Measurements from ENCODE around the gene TIMP4.

The TIMP4 gene

GRCh38 chr3:12198301-12198700 lies 39.6 kb upstream of the TIMP4 start:
- H3F3A ChIP-seq (ENCODE audit: low read depth) = no peaks in the 10 kb centered on the region
- TF ChIP-seq CTCF (conservative IDR thresholded peaks at IDR 0.05; ENCODE audit: low read length) (no peak), EZH2phosphoT487 (IDR thresholded peaks at IDR 0.05; ENCODE audit: borderline replicate concordance) (no peak)
- no peaks in the 10 kb centered on the region for H3K9me2 ChIP-seq (replicated peaks; ENCODE audit: low read depth, low read length)

GRCh38 chr3:12197475-12197874 lies 38.8 kb upstream of the TIMP4 start:
- H3F3A ChIP-seq (ENCODE audit: low read depth) = no peaks in the 10 kb centered on the region
- H3K79me2 ChIP-seq (ENCODE audit: insufficient read depth, low read length) = no peaks in the 10 kb centered on the region
- no peaks in the 10 kb centered on the region for H3K27me3 ChIP-seq (ENCODE audit: insufficient read depth, low read length, poor library complexity, severe bottlenecking)
- H3K4me3 ChIP-seq (ENCODE audit: low read length, poor library complexity, severe bottlenecking) = no peak overlapping the region
- no peaks in the 10 kb centered on the region for H3K36me3 ChIP-seq (ENCODE audit: insufficient read depth, low read length)
- H3K9me2 ChIP-seq (replicated peaks; ENCODE audit: low read depth, low read length) = no peaks in the 10 kb centered on the region
- no peaks in the 10 kb centered on the region for H4K20me1 ChIP-seq (ENCODE audit: insufficient read depth, low read length, poor library complexity, severe bottlenecking)
- no peak overlapping the region for H3K9ac ChIP-seq (ENCODE audit: low read depth, low read length, poor library complexity, severe bottlenecking)
- H3K4me2 ChIP-seq (ENCODE audit: low read depth, low read length, poor library complexity, severe bottlenecking) = no peak overlapping the region
- H2AFZ ChIP-seq (ENCODE audit: low read length) = no peak overlapping the region
- H3K4me1 ChIP-seq (ENCODE audit: insufficient read depth, low read length, poor library complexity, severe bottlenecking) = peaks cover 24% of the 10 kb centered on the region
- TF ChIP-seq EZH2phosphoT487 (IDR thresholded peaks at IDR 0.05; ENCODE audit: borderline replicate concordance) (no peak), CTCF (conservative IDR thresholded peaks at IDR 0.05; ENCODE audit: low read length) (no peak)
- no peaks in the 10 kb centered on the region for H3K9me3 ChIP-seq (ENCODE audit: insufficient read depth, low read depth, low read length)

More at GRCh38 chr3:12198301-12198700, 39.6 kb upstream of the TIMP4 start:
- H3K36me3 ChIP-seq (ENCODE audit: insufficient read depth, low read length) = no peaks in the 10 kb centered on the region
- H3K9ac ChIP-seq (ENCODE audit: low read depth, low read length, poor library complexity, severe bottlenecking) = no peak overlapping the region
- no peak overlapping the region for H3K4me3 ChIP-seq (ENCODE audit: low read length, poor library complexity, severe bottlenecking)
- no peaks in the 10 kb centered on the region for H4K20me1 ChIP-seq (ENCODE audit: insufficient read depth, low read length, poor library complexity, severe bottlenecking)
- H3K4me1 ChIP-seq (ENCODE audit: insufficient read depth, low read length, poor library complexity, severe bottlenecking) = peaks cover 17% of the 10 kb centered on the region
- H2AFZ ChIP-seq (ENCODE audit: low read length) = no peak overlapping the region
- no peaks in the 10 kb centered on the region for H3K9me3 ChIP-seq (ENCODE audit: insufficient read depth, low read depth, low read length)
- H3K4me2 ChIP-seq (ENCODE audit: low read depth, low read length, poor library complexity, severe bottlenecking) = no peak overlapping the region
- H3K79me2 ChIP-seq (ENCODE audit: insufficient read depth, low read length) = no peaks in the 10 kb centered on the region
- H3K27me3 ChIP-seq (ENCODE audit: insufficient read depth, low read length, poor library complexity, severe bottlenecking) = no peaks in the 10 kb centered on the region

GRCh38 chr3:12196684-12197083 lies 38.0 kb upstream of the TIMP4 start:
- no peaks in the 10 kb centered on the region for H3F3A ChIP-seq (ENCODE audit: low read depth)
- no peak overlapping the region for H2AFZ ChIP-seq (ENCODE audit: low read length)
- no peak overlapping the region for H3K4me2 ChIP-seq (ENCODE audit: low read depth, low read length, poor library complexity, severe bottlenecking)
- H3K27me3 ChIP-seq (ENCODE audit: insufficient read depth, low read length, poor library complexity, severe bottlenecking) = no peaks in the 10 kb centered on the region
- H3K9me3 ChIP-seq (ENCODE audit: insufficient read depth, low read depth, low read length) = no peaks in the 10 kb centered on the region
- no peak for TF ChIP-seq EZH2phosphoT487 (IDR thresholded peaks at IDR 0.05; ENCODE audit: borderline replicate concordance)
- no peak for TF ChIP-seq CTCF (conservative IDR thresholded peaks at IDR 0.05; ENCODE audit: low read length)
- H3K36me3 ChIP-seq (ENCODE audit: insufficient read depth, low read length) = no peaks in the 10 kb centered on the region
- H3K9me2 ChIP-seq (replicated peaks; ENCODE audit: low read depth, low read length) = no peaks in the 10 kb centered on the region
- H4K20me1 ChIP-seq (ENCODE audit: insufficient read depth, low read length, poor library complexity, severe bottlenecking) = no peaks in the 10 kb centered on the region
- H3K79me2 ChIP-seq (ENCODE audit: insufficient read depth, low read length) = no peaks in the 10 kb centered on the region
- peaks cover 24% of the 10 kb centered on the region for H3K4me1 ChIP-seq (ENCODE audit: insufficient read depth, low read length, poor library complexity, severe bottlenecking)
- no peak overlapping the region for H3K4me3 ChIP-seq (ENCODE audit: low read length, poor library complexity, severe bottlenecking)
- no peak overlapping the region for H3K9ac ChIP-seq (ENCODE audit: low read depth, low read length, poor library complexity, severe bottlenecking)

Measured in Loucy (cell line).